ENCODE results near the gene TMEM171.

Gene TMEM171

GRCh38 chr5:73120222-73121118, at the start of gene TMEM171:
TSS of gene TMEM171 (plus strand) at chr5:73120575. CDS start at chr5:73123374, 2,799 bp downstream.
- DNase-seq = peak; percentile 21

DNA sequence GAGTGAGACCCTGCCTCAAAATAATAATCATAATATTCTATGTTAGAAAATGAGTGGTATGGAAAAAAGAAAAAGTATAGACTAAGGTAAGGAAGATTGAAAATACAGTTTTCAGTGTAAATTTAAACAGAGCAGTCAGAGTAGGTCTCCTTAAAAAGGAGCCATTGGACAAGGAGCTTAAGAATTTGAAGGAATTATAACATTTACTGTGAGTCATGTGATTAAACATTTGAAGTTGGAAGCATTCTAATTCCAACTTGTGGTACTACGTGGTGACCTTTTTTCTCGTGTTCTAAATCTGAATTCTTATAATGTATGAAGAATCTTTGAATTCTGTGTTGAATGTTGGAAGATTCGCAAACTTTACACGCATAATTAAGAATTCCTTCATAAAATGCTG, 39.3 kb upstream of the TMEM171 start:
- no peak for DNase-seq

GRCh38 chr5:73088026-73088425, 32.3 kb upstream of the TMEM171 start:
- DNase-seq = no peak

- no peak for DNase-seq
Measured at GRCh38 chr5:73093943-73094342, 26.4 kb upstream of the TMEM171 start.

DNA sequence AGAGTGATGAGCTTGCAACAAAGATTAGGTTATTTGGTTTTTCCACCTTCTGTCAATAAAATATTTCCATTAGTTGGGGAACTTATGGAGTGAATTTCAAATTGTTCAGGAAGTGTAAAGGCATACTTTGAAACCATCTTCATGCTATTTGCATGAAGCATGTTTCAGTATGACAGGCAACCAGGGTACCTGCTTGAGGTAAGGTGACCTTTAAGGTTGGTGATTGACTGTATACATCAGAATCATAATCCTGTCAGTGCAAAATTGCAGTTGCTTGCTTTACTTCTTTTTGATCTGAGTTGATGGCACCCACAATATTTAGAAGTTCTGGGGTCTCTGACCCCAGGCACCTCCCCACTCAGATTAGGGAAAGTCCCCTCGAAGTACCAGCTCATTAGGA, 26.0 kb upstream of the TMEM171 start:
- no peak for DNase-seq

DNA sequence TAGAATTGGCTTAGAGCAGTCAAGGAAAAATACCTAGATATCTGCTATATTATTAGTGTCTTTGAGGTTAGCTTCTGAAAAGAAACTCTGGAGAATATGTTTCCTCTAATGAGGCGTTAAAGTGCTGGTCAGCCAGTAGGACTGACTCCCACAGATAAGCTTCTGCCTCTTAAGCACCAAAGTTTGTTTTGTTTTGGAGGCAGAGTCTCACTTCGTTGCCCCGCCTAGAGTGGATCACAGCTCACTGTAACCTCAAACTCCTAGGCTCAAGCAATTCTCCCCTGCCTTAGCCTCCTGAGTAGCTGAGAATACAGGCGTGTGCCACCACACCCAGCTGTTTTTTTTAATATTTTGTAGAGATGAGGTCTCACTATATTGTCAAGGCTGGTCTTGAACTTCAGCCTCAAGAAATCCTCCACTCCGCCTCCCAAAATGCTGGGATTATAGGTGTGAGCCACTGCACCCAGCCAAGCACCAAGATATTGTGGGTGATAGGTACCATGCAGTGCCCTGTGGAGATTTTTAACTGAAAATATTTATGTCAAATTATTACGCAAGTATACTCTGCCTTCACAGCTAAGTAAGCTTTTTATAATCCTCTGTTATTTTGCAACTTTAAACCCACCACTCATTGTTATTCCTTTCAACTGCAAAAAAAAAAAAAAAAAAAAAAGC, 24.7 kb upstream of the TMEM171 start:
- no peak for DNase-seq

GRCh38 chr5:73096239-73096575, 24.2 kb upstream of the TMEM171 start:
- no peak for DNase-seq

- no peak for DNase-seq
Measured at GRCh38 chr5:73097740-73098139, 22.6 kb upstream of the TMEM171 start.

- DNase-seq = no peak
Measured at GRCh38 chr5:73100109-73100508, 20.3 kb upstream of the TMEM171 start.

DNA sequence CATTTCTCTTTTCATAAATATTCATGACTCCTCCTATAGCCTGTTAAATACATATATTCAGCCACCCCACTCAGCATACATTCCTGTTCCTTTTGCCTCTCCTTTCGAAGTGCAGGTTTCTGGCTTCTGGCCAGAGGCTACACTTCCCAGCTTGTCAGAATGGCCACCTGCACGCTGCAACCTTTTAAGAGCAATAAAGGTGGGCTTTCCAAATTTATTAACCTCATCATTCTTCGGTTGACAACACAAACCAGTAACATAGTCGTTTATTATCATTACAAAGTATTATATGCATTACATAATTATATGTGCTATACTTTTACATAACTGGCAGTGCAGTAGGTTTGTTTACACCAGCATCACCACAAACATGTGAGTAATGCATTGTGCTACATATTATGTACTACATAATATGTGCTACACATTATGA, 16.5 kb upstream of the TMEM171 start:
- peak; percentile 21 for DNase-seq

DNA sequence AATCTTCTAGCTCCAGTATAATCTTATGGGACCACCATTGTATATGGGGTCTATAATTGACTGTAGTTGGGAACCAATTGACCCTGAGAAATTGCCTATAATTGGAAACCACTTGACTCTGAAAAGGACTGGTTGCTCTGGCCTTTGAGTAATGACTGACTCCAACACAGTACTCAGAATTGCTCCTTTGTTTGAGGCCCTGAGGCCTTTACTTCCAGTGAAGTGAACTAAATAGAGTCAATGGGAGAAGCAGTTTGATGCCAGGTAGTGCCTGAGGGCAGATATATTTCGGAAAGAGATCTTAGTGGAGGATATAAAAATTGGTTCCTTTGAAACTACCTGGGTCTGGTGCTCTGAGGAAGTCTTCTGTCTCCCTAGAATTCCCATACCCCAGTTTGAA, 16.0 kb upstream of the TMEM171 start:
- no peak for DNase-seq

- DNase-seq = no peak
Measured at GRCh38 chr5:73106335-73106734, 14.0 kb upstream of the TMEM171 start.

DNA sequence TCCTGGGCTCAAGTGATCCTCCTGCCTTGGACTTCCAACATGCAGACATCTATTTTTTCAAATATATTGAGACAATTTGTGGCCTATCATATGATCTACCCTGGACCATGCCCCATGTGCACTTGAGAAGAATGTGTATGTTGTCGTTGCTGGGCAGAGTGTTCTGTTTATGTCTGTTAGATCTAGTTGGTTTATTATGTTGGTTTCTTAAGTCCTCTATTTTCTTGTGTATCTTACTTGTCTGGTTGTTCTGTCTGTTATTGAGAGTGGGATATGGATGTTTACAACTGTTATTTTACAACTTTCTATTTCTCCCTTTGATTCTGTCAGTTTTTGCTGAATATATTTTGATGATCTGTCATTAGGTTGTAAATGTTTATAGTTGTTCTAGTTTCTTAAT, 10.2 kb upstream of the TMEM171 start:
- DNase-seq = no peak

- DNase-seq = no peak
Measured at GRCh38 chr5:73111536-73111935, 8.8 kb upstream of the TMEM171 start.

- DNase-seq = no peak
Measured at GRCh38 chr5:73112359-73112758, 8.0 kb upstream of the TMEM171 start.

DNA sequence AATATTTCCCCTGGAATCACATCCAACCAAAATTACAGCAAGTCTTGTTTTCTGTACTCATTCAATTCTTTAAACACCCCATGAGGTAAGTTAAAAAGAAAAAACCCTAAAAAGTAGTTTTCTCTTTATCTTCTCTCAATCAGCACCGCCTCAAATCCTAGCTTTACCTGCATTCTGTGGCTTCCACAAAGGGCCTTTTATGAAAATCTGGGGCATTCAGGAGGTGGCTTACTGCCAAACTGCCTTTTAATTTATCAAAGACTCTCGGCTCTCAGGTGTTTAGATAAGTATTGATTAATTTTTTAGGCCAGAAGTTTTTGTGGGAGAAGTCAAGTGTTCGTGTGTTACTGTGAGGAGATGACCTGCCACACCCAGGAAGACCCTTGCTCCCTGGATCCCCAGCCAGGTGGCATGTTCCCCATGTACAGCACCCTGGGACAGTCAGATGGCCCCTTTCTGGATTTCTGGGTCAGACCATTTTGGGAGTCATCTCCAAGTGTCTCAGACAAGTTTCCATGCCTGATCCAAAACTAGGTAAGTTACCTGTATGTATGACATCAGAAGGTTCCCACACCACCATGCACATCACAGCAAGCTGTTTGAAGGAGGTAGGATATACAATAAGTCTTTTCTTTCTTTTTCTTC, 6.2 kb upstream of the TMEM171 start:
- DNase-seq = no peak

- no peak for DNase-seq
Measured at GRCh38 chr5:73115399-73116051, 4.8 kb upstream of the TMEM171 start.

GRCh38 chr5:73116506-73116905, 3.9 kb upstream of the TMEM171 start:
- no peak for DNase-seq

DNA sequence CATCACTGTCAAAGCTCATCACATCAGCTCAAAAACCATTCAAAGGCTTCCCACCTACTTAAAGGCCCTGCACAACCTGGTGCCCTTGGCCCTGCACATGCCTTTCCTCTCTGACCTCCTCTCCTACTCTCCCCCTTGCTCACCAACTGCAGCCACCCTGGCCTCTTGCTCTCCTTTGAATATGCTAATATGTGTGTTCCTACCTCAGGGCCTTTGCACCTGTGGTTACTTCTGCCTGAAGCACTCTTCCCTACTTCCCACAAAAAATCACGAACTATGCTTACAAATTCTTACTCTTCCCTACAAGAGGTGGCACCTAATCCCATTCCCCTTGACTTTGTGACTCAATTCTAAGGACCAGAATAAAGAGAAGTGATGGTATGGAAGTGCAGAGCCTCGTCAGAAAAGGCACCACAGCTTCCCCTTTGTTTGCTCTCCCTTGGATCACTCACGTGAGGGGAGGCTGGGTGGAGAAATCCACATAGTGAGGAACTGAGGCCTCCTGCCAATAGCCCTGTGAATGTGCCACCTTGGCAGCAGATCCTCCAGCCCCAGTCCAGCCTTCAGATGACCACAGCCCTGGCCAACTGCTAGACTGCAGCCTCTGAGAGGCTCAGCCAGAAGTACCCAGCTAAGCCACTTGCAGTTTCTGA, 3.2 kb upstream of the TMEM171 start:
- DNase-seq = no peak

GRCh38 chr5:73118391-73118973, 1.9 kb upstream of the TMEM171 start:
- peak; percentile 14 for DNase-seq

DNA sequence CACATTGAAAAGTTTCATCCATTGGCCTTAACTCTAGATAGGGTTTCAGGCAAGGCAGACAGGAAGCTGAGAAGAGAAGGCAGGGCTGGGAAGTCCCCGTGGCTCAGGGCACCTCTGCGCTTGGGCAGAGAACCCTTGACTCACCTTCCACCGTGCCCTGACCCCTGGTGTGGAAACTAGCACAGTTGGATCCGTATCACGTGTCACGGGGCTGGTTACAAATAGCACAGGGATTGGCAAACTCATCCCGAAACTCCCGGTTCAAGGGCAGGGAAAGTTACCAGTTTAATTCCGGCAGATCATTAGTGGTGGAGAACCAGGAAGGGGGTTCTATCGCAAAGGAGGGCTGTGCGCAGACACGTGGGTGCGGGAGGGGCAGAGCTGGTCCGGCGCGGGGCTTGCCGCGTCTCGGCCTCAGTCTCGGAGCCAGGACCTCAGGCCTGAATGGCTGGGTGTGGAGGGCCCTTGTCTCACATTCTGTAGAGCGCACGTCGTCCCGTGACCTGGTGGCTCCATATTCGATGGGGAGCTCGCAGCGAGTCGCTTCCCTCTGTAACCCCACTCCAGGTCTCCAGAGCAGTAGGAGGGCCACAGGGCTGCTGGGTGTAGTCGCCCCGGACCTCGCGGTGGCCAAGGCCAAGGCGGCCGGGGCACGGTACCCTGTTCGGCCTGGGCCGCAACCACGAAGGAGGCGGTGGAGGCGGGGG, 771 bp upstream of the TMEM171 start:
- no peak for DNase-seq

- no peak for DNase-seq
Measured at GRCh38 chr5:73121119-73121463, 716 bp downstream of the TMEM171 start.

Data from NCI-H774 (cell line).